HS-27A (cell line): ENCODE measurements around the gene GAB2.
"Not testable (repeated sequence)": the region's sequence is repeated elsewhere in the genome, so short reads cannot be mapped to it uniquely, and the experiment has no call there.

ENCODE experiments used
- DNase-seq: peaks from one replicate; pipeline ENCODE4 v3.0.0-alpha.2; 2012; ENCODE audit warnings: low read depth, missing footprints

Gene GAB2

GRCh38 chr11:78248903-78249302 lies 168.7 kb downstream of the GAB2 start:
- no peak for DNase-seq

GRCh38 chr11:78248191-78248590 lies 169.4 kb downstream of the GAB2 start:
- DNase-seq, result no peak

GRCh38 chr11:78244546-78245255 lies 172.9 kb downstream of the GAB2 start:
- DNase-seq, result no peak

GRCh38 chr11:78244080-78244479 lies 173.5 kb downstream of the GAB2 start:
- no peak for DNase-seq

GRCh38 chr11:78241475-78241874 lies 176.1 kb downstream of the GAB2 start:
- no peak for DNase-seq

GRCh38 chr11:78239781-78240180 lies 177.8 kb downstream of the GAB2 start:
- no peak for DNase-seq

- DNase-seq, result no peak
Observed at GRCh38 chr11:78237293-78238046, 180.2 kb downstream of the GAB2 start.

- no peak for DNase-seq
Observed at GRCh38 chr11:78234006-78234405, 183.6 kb downstream of the GAB2 start.

- DNase-seq, result not testable (repeated sequence)
Observed at GRCh38 chr11:78233046-78233445, 184.6 kb downstream of the GAB2 start.

GRCh38 chr11:78231962-78232501 lies 185.6 kb downstream of the GAB2 start:
- no peak for DNase-seq

GRCh38 chr11:78230161-78230877 lies 187.3 kb downstream of the GAB2 start:
- no peak for DNase-seq

- no peak for DNase-seq
Observed at GRCh38 chr11:78229106-78229505, 188.5 kb downstream of the GAB2 start.

GRCh38 chr11:78228467-78228866 lies 189.2 kb downstream of the GAB2 start:
- no peak for DNase-seq

GRCh38 chr11:78227921-78228320 lies 189.7 kb downstream of the GAB2 start:
- DNase-seq, result no peak

GRCh38 chr11:78226684-78227680 lies 190.6 kb downstream of the GAB2 start:
- DNase-seq, result no peak

- DNase-seq, result no peak
Observed at GRCh38 chr11:78224906-78225420, 192.7 kb downstream of the GAB2 start.

- no peak for DNase-seq
Observed at GRCh38 chr11:78224506-78224905, 193.1 kb downstream of the GAB2 start.

GRCh38 chr11:78223320-78223954 lies 194.2 kb downstream of the GAB2 start:
- DNase-seq, result no peak

GRCh38 chr11:78222726-78223125 lies 194.9 kb downstream of the GAB2 start:
- DNase-seq, result not testable (repeated sequence)
